Hepatocyte (in vitro differentiated cells): ENCODE results near the gene NOS3. TPM values are rescaled to one million over a fixed set of nuclear protein-coding genes. Genes with fewer than 3 reads are reported as not detected.

ENCODE experiments used
- DNase-seq: peaks from one replicate; pipeline ENCODE4 v3.0.0-alpha.2; 2016; ENCODE audit warnings: low spot score
- H2AFZ ChIP-seq: fragments of 200-600 bp; sonication (generic); 2 replicates; pipeline ENCODE4 v1.6.0; 2016; ENCODE audit warnings: antibody characterized with exemption, mild to moderate bottlenecking
- H3K27ac ChIP-seq: fragments of 200-600 bp; sonication (generic); 2 replicates; pipeline ENCODE4 v1.5.1; 2016; ENCODE audit warnings: mild to moderate bottlenecking
- H3K27me3 ChIP-seq: fragments of 200-600 bp; sonication (generic); 2 replicates; pipeline ENCODE4 v1.6.1; 2016
- H3K36me3 ChIP-seq: fragments of 200-600 bp; sonication (generic); replicated peaks from 2 replicates; pipeline ENCODE4 v1.5.1; 2016; ENCODE audit warnings: low read depth; ENCODE audit not compliant: insufficient read depth
- H3K4me1 ChIP-seq: fragments of 200-600 bp; sonication (generic); 2 replicates; pipeline ENCODE4 v1.5.1; 2016; ENCODE audit warnings: mild to moderate bottlenecking, moderate library complexity; ENCODE audit not compliant: insufficient read depth
- H3K4me2 ChIP-seq: fragments of 200-600 bp; sonication (generic); 2 replicates; pipeline ENCODE4 v1.6.0; 2016
- H3K4me3 ChIP-seq: fragments of 200-600 bp; sonication (generic); 2 replicates; pipeline ENCODE4 v1.5.1; 2016; ENCODE audit warnings: mild to moderate bottlenecking
- H3K79me2 ChIP-seq: fragments of 200-600 bp; sonication (generic); 2 replicates; pipeline ENCODE4 v1.6.0; 2017; ENCODE audit warnings: mild to moderate bottlenecking
- H3K9me2 ChIP-seq: fragments of 200-600 bp; sonication (generic); replicated peaks from 2 replicates; pipeline ENCODE4 v1.6.0; 2017; ENCODE audit warnings: mild to moderate bottlenecking; ENCODE audit not compliant: insufficient read depth
- H3K9me3 ChIP-seq: fragments of 200-600 bp; sonication (generic); 2 replicates; pipeline ENCODE4 v1.5.1; 2016; ENCODE audit warnings: low read depth, mild to moderate bottlenecking
- H4K20me1 ChIP-seq: fragments of 200-600 bp; sonication (generic); 2 replicates; pipeline ENCODE4 v1.6.0; 2016; ENCODE audit warnings: mild to moderate bottlenecking; ENCODE audit not compliant: insufficient read depth, poor library complexity, severe bottlenecking
- EZH2 ChIP-seq: fragments of 200-600 bp; sonication (generic); IDR thresholded peaks from 2 replicates; pipeline ENCODE4 v1.6.1; 2016; ENCODE audit warnings: antibody characterized with exemption, mild to moderate bottlenecking, borderline replicate concordance
- EZH2phosphoT487 ChIP-seq: fragments of 200-600 bp; sonication (generic); IDR thresholded peaks from one replicate; pipeline ENCODE4 v1.6.1; 2018; ENCODE audit warnings: antibody characterized with exemption, mild to moderate bottlenecking, low read depth, moderate library complexity; ENCODE audit not compliant: unreplicated experiment, severe bottlenecking
- WGBS: methylation state at CpG from one replicate; pipeline ENCODE4 v1.1.6; 2016; ENCODE audit warnings: low lambda C conversion rate; ENCODE audit errors: missing lambda C conversion rate; 5-methylcytosine and 5-hydroxymethylcytosine counted together
- polyA plus RNA-seq: library from polyadenylated mRNA; unstranded; fragments of >200 nt; fragmentation: Nextera tagmentation; extraction: Ambion mirVana; gene quantifications from 2 replicates; pipeline ENCODE4 v1.2.1, GENCODE V29; 2016
- total RNA-seq: library from RNA; depleted of rRNA; stranded (reverse); fragments of >200 nt; gene quantifications from 2 replicates; pipeline ENCODE4 v1.2.3, GENCODE V29; 2014
- TF ChIP-seq, protein P1 (sequence below): fragments of 200-600 bp; sonication (generic); IDR thresholded peaks from 2 replicates; pipeline ENCODE4 v1.5.1; 2016; ENCODE audit warnings: antibody characterized with exemption, mild to moderate bottlenecking; ENCODE audit not compliant: poor library complexity

NOS3 gene
- total and polyA plus RNA-seq, 2 experiments from 2014 or later: 9.8 to 17.4 TPM

DNA sequence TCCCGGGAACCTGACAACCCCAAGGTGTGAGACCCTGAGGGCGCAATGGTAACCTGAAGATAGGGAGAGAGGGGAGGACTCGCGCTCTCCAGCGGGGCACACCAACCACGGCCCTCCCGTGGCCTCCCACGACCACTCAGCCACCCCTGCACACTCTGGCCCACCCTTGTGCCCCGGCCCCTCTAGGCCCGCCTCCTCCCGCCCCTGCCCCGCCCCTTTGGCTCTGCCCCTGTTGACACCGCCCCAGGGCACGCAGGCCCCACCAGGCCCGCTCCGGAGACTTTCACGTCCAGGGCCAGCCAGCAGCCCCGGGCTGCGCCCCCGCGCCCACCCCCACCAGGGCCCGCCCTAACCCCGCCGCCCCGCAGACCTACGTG is 22.5 kb downstream of the NOS3 start:
- no peaks in the 10 kb centered on the region for H3K36me3 ChIP-seq
- TF ChIP-seq, protein P1, sequence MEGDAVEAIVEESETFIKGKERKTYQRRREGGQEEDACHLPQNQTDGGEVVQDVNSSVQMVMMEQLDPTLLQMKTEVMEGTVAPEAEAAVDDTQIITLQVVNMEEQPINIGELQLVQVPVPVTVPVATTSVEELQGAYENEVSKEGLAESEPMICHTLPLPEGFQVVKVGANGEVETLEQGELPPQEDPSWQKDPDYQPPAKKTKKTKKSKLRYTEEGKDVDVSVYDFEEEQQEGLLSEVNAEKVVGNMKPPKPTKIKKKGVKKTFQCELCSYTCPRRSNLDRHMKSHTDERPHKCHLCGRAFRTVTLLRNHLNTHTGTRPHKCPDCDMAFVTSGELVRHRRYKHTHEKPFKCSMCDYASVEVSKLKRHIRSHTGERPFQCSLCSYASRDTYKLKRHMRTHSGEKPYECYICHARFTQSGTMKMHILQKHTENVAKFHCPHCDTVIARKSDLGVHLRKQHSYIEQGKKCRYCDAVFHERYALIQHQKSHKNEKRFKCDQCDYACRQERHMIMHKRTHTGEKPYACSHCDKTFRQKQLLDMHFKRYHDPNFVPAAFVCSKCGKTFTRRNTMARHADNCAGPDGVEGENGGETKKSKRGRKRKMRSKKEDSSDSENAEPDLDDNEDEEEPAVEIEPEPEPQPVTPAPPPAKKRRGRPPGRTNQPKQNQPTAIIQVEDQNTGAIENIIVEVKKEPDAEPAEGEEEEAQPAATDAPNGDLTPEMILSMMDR: no peak
- TF ChIP-seq EZH2: no peak
- no peak for TF ChIP-seq EZH2phosphoT487
- H3K4me3 ChIP-seq: no peak overlapping the region
- peaks cover 37% of the 10 kb centered on the region for H3K4me1 ChIP-seq
- WGBS: 25% methylated on average over 4 of the region's 26 CpGs
- no peaks in the 10 kb centered on the region for H3K79me2 ChIP-seq
- DNase-seq: no peak
- H3K9me3 ChIP-seq: no peaks in the 10 kb centered on the region
- no peak overlapping the region for H2AFZ ChIP-seq
- peaks cover 8% of the 10 kb centered on the region for H3K27me3 ChIP-seq
- no peaks in the 10 kb centered on the region for H3K9me2 ChIP-seq
- H3K27ac ChIP-seq: peak overlapping the region; percentile 79
- peak overlapping the region; percentile 78 for H3K4me2 ChIP-seq
- no peaks in the 10 kb centered on the region for H4K20me1 ChIP-seq

DNA sequence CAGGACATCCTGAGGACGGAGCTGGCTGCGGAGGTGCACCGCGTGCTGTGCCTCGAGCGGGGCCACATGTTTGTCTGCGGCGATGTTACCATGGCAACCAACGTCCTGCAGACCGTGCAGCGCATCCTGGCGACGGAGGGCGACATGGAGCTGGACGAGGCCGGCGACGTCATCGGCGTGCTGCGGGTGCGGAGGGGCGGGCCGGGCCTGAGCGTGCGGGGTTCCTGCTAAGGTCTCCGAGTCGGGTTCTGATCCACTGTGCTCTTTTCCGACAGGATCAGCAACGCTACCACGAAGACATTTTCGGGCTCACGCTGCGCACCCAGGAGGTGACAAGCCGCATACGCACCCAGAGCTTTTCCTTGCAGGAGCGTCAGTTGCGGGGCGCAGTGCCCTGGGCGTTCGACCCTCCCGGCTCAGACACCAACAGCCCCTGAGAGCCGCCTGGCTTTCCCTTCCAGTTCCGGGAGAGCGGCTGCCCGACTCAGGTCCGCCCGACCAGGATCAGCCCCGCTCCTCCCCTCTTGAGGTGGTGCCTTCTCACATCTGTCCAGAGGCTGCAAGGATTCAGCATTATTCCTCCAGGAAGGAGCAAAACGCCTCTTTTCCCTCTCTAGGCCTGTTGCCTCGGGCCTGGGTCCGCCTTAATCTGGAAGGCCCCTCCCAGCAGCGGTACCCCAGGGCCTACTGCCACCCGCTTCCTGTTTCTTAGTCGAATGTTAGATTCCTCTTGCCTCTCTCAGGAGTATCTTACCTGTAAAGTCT is 23.1 kb downstream of the NOS3 start:
- Histone ChIP-seq H3K27me3 (peaks cover 9% of the 10 kb centered on the region), H3K36me3 (no peaks in the 10 kb centered on the region), H4K20me1 (no peaks in the 10 kb centered on the region), H3K79me2 (no peaks in the 10 kb centered on the region), H3K9me2 (no peaks in the 10 kb centered on the region), H3K4me2 (peak overlapping the region; percentile 78), H2AFZ (peak overlapping the region; percentile 38), H3K4me1 (peaks cover 35% of the 10 kb centered on the region), H3K9me3 (no peaks in the 10 kb centered on the region), H3K27ac (no peak overlapping the region), H3K4me3 (no peak overlapping the region)
- TF ChIP-seq, protein P1: peak; percentile 16
- TF ChIP-seq EZH2phosphoT487 (no peak), EZH2 (no peak)
- DNase-seq: peak; percentile 84
- 40% methylated on average over 51 of the region's 55 CpGs for WGBS

DNA sequence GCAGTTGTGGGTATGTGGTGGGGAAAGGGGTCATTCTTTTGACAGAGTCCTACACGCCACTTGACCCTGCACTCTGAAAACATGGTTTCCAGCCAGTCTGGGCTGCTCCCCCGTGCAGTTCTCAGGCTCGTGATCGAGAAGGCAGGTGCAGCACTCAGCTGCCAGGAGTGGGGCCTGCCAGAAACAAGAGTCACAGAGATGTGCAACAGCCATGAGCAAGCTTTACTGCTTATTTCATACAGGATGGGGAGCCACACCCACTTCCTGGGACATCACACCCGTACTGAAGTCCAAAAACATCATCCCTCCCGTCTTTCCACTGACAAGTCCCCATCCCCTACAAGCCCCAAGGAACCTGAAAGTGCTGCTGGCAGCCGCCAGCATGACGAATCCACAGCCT is 24.1 kb downstream of the NOS3 start:
- Histone ChIP-seq H2AFZ (no peak overlapping the region), H3K9me2 (no peaks in the 10 kb centered on the region), H3K27ac (no peak overlapping the region), H3K4me2 (no peak overlapping the region), H3K36me3 (no peaks in the 10 kb centered on the region), H3K9me3 (no peaks in the 10 kb centered on the region), H3K4me3 (no peak overlapping the region), H4K20me1 (no peaks in the 10 kb centered on the region), H3K27me3 (peaks cover 20% of the 10 kb centered on the region), H3K4me1 (peaks cover 33% of the 10 kb centered on the region), H3K79me2 (no peaks in the 10 kb centered on the region)
- DNase-seq: no peak
- 88% methylated on average over 8 of the region's 8 CpGs for WGBS
- TF ChIP-seq, protein P1: no peak
- TF ChIP-seq EZH2 (no peak), EZH2phosphoT487 (no peak)
